HG02970 (cell line): ENCODE data around the gene FBXL12.
"Not testable (repeated sequence)": the region's sequence is repeated elsewhere in the genome, so short reads cannot be mapped to it uniquely, and the experiment has no call there.

Experiments
- ATAC-seq: cut with Tn5 transposase; IDR thresholded peaks from one replicate; pipeline ENCODE4 v1.9.1; 2021; ENCODE audit warnings: mild to moderate bottlenecking, moderate library complexity, moderate number of reproducible peaks; ENCODE audit not compliant: unreplicated experiment, low FRiP score

FBXL12 gene

DNA sequence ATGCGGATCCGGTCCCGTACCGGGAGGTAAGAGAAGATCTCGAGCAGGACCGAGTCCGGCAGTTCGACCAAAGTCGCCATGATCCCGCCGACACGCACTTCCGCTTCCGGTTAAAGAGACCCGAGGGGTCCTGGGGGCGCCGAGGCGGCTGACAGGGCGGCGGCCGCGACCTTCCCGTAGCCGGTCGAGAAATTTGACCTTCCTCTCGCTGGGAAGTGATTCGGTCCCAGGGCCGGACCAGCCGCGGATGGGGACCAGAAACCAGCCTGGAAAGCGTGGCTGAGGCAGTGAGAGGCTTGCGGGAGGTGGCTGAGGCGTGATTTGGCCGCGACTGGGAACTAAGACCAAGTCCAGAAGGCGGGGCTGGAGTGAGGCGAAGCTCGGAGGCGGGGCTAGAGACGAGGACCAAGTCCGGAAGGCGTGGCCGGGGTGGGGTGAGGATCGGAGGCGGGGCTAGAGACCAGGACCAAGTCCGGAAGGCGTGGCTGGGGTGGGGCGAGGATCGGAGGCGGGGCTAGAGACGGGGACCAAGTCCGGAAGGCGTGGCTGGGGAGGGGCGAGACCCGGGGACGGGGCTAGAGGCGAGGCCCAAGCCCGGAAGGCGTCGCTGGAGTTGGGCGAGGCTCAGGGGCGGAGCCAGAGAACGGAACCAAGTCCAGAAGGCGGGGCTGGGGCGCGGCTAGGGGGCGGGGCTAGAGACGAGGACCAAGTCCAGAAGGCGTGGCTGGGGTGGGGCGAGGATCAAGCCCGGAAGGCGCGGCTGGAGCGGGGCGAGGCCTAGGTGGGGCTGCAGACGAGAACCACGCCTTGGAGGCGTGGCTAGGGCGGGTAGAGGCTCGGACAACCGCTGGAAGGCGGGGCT is at the start of gene FBXL12:
TSS of gene FBXL12 (minus strand) at position 346 of the 862 bp plus-strand sequence. CDS start at position 80, 266 bp downstream.
- peak; percentile 91 for ATAC-seq

GRCh38 chr19:9865732-9866501 is 47.0 kb upstream of the FBXL12 start:
- ATAC-seq: no peak

- no peak for ATAC-seq
These were observed 44.9 kb upstream of the FBXL12 start for GRCh38 chr19:9863759-9864158.

DNA sequence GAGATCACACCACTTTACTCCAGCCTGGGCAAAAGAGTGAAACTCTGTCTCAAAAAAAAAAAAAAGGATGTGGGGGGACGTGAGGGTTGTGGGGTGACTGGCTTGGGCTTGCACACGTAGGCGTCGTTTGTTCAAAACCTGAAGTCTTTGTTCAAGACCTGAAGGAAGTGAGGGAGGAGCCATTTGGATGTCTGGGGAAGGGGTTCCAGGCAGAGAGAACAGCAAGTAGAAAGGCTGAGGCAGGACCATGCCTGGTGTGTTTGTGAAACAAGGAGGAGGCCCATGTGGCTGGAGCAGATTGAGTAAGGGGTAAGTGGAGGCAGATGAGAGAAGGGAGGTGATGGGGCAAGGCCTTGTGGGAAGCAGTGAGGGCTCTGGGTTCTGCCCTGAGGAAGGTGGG is 44.1 kb upstream of the FBXL12 start:
- no peak for ATAC-seq

DNA sequence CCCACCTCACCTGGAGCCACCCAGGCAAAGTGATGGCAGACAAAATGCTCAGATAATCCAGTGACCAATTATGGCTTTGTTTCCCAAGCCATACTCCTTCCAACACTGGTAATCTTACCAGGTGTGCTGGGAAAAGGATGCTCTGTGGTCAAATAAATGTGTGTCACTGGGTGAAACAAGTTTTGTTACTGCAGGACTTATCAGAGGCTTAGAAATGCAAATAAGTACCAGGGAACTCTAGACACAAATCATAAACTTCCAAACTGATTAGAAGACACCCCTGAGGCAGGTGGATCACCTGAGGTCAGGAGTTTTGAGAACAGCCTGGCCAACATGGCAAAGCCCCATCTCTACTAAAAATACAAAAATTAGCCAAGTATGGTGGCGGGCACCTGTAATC is 42.6 kb upstream of the FBXL12 start:
- ATAC-seq: no peak

DNA sequence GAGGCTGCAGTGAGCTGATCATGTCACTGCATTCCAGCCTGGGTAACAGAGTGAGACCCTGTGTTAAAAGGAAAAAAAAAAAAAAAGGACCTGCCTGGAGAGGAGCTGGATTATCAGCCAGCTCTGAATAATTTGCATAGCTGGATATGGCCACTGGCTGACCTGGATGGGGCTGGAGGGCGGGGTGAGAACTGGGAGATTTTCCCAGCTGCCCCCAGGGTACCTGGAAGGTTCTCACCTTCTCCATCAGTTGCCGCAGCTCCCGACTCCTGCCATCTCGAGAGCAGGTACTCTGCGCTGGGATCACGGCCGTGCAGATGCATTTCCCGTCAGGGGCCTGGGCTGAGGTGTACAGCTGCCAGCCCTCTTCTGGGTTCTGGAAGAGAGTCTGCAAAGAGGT is 41.5 kb upstream of the FBXL12 start:
- no peak for ATAC-seq

DNA sequence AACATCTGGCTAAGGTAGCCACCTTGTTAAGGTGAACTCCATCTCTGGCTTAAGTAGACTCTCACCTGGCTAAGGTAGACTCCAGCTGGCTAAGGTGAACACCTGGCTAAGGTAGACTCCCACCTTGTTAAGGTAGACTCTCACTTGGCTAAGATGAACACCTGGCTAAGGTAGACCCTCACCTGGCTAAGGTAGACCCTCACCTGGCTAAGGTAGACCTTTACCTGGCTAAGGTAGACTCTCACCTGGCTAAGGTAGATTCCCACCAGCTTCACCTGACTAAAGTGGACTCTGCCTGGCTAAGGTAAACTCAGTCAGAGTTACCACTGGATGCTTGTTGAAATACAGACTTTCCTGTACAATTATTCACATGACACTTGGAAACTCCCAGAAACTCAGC is 39.9 kb upstream of the FBXL12 start:
- no peak for ATAC-seq

GRCh38 chr19:9857920-9858746 is 39.3 kb upstream of the FBXL12 start:
- ATAC-seq: no peak

DNA sequence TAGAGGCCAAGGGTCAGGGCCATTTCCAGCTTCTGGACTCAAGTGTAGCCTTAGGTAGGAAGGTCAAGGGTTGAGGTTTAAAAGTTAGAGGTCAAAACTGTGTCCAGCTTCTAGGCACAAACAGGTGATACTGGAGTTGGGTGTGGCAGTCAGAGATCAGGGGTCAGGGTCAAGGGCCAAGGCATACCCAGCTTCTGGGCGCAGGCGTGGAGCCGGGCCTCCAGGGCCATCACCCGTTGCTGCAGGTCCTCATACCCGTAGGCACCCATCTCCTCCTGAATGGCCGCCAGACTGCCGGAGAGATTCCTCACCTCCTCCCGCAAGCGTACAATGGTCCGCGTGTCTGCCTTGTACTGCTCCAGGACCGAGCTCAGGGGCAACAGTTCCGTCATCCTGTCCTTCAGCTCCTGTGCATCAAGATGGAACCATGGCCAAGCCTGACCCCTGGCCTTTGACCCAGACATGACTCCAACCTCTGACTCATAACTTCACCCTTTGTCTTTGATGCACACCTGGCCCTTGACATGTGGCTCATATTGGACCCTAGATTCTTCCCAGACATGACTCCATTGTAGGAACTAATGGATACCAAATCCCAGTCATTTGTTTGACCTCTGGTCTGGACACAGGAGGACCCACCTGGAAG is 38.3 kb upstream of the FBXL12 start:
- ATAC-seq: no peak

GRCh38 chr19:9856609-9857008 is 37.7 kb upstream of the FBXL12 start:
- no peak for ATAC-seq

- no peak for ATAC-seq
These were observed 35.5 kb upstream of the FBXL12 start for GRCh38 chr19:9854282-9854846.

DNA sequence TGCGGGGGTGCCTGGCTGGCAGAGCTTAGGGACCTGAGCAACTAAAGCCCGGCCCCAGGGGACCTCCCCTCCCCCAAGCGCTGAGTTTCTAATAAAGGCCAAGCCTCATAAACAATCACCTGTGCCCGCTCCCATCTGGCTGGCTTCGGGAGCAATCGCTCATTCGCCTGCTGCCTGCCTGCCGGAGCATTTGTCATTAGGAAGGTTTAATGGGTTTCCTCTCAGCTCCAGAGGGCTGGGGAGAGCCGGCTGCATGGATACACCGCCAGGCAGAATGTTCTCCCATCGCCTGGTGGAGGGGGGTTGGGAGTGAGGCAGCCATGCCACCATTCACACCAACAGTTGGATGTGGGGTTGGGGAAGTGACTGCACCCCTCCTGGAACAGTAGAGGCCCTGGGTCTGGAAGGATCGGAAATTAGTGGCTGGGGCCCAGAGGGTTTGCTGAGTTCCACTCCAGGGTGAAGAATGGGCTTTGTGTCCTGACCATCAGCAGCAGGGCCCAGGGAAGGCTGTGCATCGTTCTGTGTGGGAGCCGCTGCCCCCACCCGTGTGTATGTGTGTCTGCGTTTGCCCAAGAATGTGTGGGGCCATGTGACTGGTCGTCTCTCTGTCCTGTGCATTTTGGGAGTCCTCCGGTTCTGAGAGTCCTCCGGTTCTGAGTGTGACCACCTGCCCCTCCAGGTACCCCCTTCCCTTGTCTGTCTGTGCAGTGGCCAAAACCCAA is 31.5 kb upstream of the FBXL12 start:
- ATAC-seq: no peak

DNA sequence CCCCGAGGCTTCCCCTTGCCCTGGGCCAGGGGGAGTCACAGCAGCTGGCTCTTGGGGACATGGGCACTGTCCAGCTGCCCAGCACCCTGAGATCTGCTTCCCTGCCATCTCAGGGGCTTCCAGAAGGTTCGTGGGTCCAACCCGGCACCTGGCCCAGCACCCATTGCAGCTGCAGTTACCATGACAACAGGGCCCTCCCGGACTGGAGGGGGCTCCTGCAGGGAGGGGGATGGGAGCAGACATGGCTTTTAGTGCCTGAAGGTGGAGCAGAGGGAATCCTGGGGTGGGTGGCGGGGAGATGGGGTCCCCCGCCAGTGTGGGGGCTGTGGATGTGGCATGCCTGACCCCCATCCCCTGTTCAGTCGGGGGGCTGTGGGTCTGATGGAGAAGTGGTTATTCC is 30.9 kb upstream of the FBXL12 start:
- no peak for ATAC-seq

DNA sequence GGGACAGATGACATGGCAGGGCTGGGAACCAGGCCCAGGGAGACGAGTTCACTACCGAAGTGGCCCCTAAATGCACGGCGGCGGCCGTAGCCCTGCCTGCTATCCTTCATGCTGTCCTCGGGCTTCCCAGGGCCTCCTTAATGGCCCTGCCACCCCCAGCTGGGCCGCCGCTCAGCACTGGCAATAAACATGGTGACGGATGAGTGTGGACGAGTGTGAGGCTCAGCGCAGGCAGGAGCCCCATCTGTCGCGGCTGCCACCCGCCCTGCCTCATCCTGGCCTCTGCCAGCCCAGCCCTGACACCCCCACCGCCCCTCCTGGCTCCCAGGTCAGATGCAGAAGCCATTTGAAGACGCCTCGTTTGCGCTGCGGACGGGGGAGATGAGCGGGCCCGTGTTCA is 29.9 kb upstream of the FBXL12 start:
- no peak for ATAC-seq

GRCh38 chr19:9848060-9848459 is 29.2 kb upstream of the FBXL12 start:
- ATAC-seq: no peak

GRCh38 chr19:9847087-9847671 is 28.3 kb upstream of the FBXL12 start:
- ATAC-seq: no peak

DNA sequence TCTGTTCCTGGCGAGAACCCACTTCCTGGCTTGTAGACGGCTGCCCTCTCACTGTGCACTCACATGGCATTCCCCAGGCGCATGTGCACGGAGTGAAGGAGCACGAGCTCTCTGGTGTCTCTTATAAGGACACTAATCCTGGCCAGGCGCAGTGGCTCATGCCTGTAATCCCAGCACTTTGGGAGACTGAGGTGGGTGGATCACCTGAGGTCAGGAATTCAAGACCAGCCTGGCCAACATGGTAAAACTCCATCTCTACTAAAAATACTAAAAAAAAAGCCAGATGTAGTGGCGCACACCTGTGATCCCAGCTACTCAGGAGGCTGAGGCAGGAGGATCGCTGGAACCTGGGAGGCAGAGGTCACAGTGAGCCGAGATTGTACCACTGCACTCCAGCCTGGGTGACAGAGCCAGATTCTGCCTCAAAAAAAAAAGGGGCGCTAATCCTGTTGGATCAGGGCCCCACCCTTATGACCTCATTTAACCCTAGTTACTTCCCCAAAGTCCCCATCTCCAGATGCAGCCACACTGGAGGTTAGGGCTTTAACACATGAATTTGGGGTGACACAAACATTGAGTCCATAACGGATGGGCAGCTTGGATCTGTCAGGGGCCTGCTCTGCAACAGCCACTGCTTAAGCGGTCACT is 24.9 kb upstream of the FBXL12 start:
- ATAC-seq: not testable (repeated sequence)

DNA sequence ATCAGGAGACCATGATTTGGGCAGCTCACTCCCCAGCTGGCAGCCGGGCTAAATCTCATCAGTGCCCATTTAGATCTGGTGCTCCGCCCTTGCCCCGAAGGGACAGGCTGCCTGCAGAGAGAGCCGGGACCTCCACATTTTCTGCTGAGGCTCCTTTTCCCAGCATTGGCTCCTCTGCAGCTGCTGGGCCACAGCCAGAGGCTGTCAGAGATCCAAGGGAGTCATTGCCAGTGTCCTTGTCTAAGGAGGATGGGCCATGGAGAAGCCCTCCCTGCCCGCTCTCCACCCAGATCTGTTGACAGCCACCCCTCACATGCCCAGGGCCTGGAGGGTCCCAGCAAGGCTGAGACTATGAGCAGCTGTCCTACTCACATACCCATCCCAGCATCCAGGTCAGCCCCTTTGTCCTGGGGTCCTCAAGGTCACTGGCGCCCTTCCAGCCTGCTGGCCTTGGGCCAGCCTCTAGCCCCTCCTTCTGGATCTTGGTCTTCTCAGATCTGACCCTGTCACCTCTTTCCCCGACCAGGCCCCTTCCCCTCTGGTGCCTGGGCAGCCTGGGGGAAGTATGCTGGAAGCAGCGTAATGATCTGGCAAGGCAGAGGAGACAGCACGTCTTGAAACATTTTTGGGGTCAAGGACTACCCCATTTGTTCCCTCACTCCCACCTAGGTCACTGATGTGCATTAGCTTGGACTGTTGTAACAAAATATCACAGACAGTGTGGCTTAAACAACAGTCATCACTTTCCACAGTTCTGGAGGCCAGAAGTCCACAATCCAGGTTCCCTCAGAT is 24.2 kb upstream of the FBXL12 start:
- ATAC-seq: no peak
